ENCODE data around the gene KTN1.

GRCh38 chr14:55684956-55685584 is 105.1 kb downstream of the KTN1 start:
- TF ChIP-seq CTCF (IDR thresholded peaks at IDR 0.05) (no peak), POLR2A (IDR thresholded peaks at IDR 0.05) (no peak)
